Neural cell (in vitro differentiated cells): ENCODE results near the gene EMC10. TPM values are rescaled to one million over a fixed set of nuclear protein-coding genes. Genes with fewer than 3 reads are reported as not detected.

ENCODE experiments used
- H2AFZ ChIP-seq: fragments of 200-600, 300-800 bp; sonication (generic), shearing (Covaris generic); 2 replicates; pipeline ENCODE4 v1.6.0; 2014; ENCODE audit warnings: low read depth, mild to moderate bottlenecking, antibody characterized with exemption, low read length, moderate library complexity
- H3F3A ChIP-seq: fragments of 200-600 bp; shearing (Covaris generic); 2 replicates; pipeline ENCODE4 v1.6.1; 2016; ENCODE audit warnings: mild to moderate bottlenecking, moderate library complexity, mixed read lengths, antibody characterized with exemption, low read length; ENCODE audit not compliant: insufficient read depth, poor library complexity, severe bottlenecking
- H3K27ac ChIP-seq: fragments of 200-600, 300-800 bp; sonication (generic), shearing (Covaris generic); 2 replicates; pipeline ENCODE4 v1.5.1; 2014; ENCODE audit warnings: mild to moderate bottlenecking, low read length, moderate library complexity
- H3K27me3 ChIP-seq: fragments of 300-800, 200-600 bp; sonication (generic), shearing (Covaris generic); 2 replicates; pipeline ENCODE4 v1.6.0; 2014; ENCODE audit warnings: mild to moderate bottlenecking, low read depth, low read length, moderate library complexity; ENCODE audit not compliant: insufficient read depth
- H3K36me3 ChIP-seq: fragments of 300-800, 200-600 bp; sonication (generic), shearing (Covaris generic); 2 replicates; pipeline ENCODE4 v1.5.1; 2014; ENCODE audit warnings: mild to moderate bottlenecking, antibody characterized with exemption, low read length, moderate library complexity; ENCODE audit not compliant: insufficient read depth
- H3K4me2 ChIP-seq: fragments of 300-800, 200-600 bp; sonication (generic), shearing (Covaris generic); 2 replicates; pipeline ENCODE4 v1.6.0; 2014; ENCODE audit warnings: mild to moderate bottlenecking, low read length
- H3K4me3 ChIP-seq: fragments of 300-800, 200-600 bp; sonication (generic), shearing (Covaris generic); 2 replicates; pipeline ENCODE4 v1.5.1; 2014; ENCODE audit warnings: mild to moderate bottlenecking, low read length, moderate library complexity
- H3K79me2 ChIP-seq: fragments of 200-600 bp; shearing (Covaris generic); replicated peaks from 2 replicates; pipeline ENCODE4 v1.6.0; 2014; ENCODE audit warnings: mild to moderate bottlenecking, low read length, moderate library complexity; ENCODE audit not compliant: insufficient read depth
- H3K9ac ChIP-seq: fragments of 300-800, 200-600 bp; sonication (generic), shearing (Covaris generic); 2 replicates; pipeline ENCODE4 v1.6.1; 2016; ENCODE audit warnings: mild to moderate bottlenecking, low read length, mixed read lengths
- H3K9me2 ChIP-seq: fragments of 200-600 bp; shearing (Covaris generic); 2 replicates; pipeline ENCODE4 v1.6.1; 2016; ENCODE audit warnings: mild to moderate bottlenecking, low read length, mixed read lengths; ENCODE audit not compliant: insufficient read depth
- H3K9me3 ChIP-seq: fragments of 200-600, 300-800 bp; sonication (generic), shearing (Covaris generic); 2 replicates; pipeline ENCODE4 v1.6.1; 2016; ENCODE audit warnings: mild to moderate bottlenecking, mixed run types, low read length, moderate library complexity, mixed read lengths
- H4K20me1 ChIP-seq: fragments of 200-600 bp; shearing (Covaris generic); 2 replicates; pipeline ENCODE4 v1.6.1; 2016; ENCODE audit warnings: mild to moderate bottlenecking, mixed run types; ENCODE audit not compliant: insufficient read depth
- CTCF ChIP-seq: fragments of 450-650 bp; IDR thresholded peaks from 2 replicates; pipeline ENCODE4 v1.5.1; 2014; ENCODE audit warnings: antibody characterized with exemption, mild to moderate bottlenecking, moderate library complexity; ENCODE audit not compliant: poor library complexity, severe bottlenecking
- EP300 ChIP-seq: fragments of 450-650 bp; conservative IDR thresholded peaks from 2 replicates; pipeline ENCODE4 v1.6.1; 2014; ENCODE audit warnings: antibody characterized with exemption, mild to moderate bottlenecking, moderate library complexity; ENCODE audit not compliant: poor library complexity, severe bottlenecking
- EZH2 ChIP-seq: fragments of 200-600, 300-800 bp; shearing (Covaris generic), sonication (generic); IDR thresholded peaks from 2 replicates; pipeline ENCODE4 v1.6.1; 2014; ENCODE audit warnings: antibody characterized with exemption, low read length, borderline replicate concordance, mild to moderate bottlenecking; ENCODE audit not compliant: insufficient read depth, poor library complexity, severe bottlenecking
- MXI1 ChIP-seq: fragments of 450-650 bp; conservative IDR thresholded peaks from 2 replicates; pipeline ENCODE4 v1.6.1; 2014; ENCODE audit warnings: antibody characterized with exemption, mild to moderate bottlenecking; ENCODE audit not compliant: poor library complexity, severe bottlenecking
- POLR2AphosphoS5 ChIP-seq: IDR thresholded peaks from 2 replicates; pipeline ENCODE4 v1.6.1; 2012
- RAD21 ChIP-seq: fragments of 450-650 bp; conservative IDR thresholded peaks from 2 replicates; pipeline ENCODE4 v1.6.1; 2014; ENCODE audit warnings: antibody characterized with exemption, mild to moderate bottlenecking, moderate library complexity
- REST ChIP-seq: IDR thresholded peaks from 2 replicates; pipeline ENCODE4 v1.6.1; 2012; ENCODE audit warnings: borderline replicate concordance
- SMC3 ChIP-seq: fragments of 450-650 bp; conservative IDR thresholded peaks from 2 replicates; pipeline ENCODE4 v1.6.1; 2014; ENCODE audit warnings: antibody characterized with exemption, mild to moderate bottlenecking, moderate library complexity; ENCODE audit not compliant: poor library complexity
- TAF1 ChIP-seq: IDR thresholded peaks from 2 replicates; pipeline ENCODE4 v1.6.1; 2012; ENCODE audit warnings: low read depth
- polyA plus RNA-seq: library from polyadenylated mRNA; depleted of rRNA; stranded (reverse); fragments of >200 nt; gene quantifications from 2 replicates; pipeline ENCODE4 v1.2.3, GENCODE V29; 2014

EMC10 gene
- polyA plus RNA-seq, 1 donor from 2014 or later, result 233 TPM

- Histone ChIP-seq H3K9me3 (no peaks in the 10 kb centered on the region), H3F3A (no peaks in the 10 kb centered on the region), H2AFZ (no peak overlapping the region), H3K27me3 (no peaks in the 10 kb centered on the region), H3K9me2 (no peaks in the 10 kb centered on the region), H3K9ac (no peak overlapping the region), H3K79me2 (no peaks in the 10 kb centered on the region), H3K27ac (no peak overlapping the region), H3K4me3 (no peak overlapping the region), H4K20me1 (no peaks in the 10 kb centered on the region), H3K4me2 (no peak overlapping the region), H3K36me3 (no peaks in the 10 kb centered on the region)
- no peak for TF ChIP-seq MXI1
- no peak for TF ChIP-seq POLR2AphosphoS5
- TF ChIP-seq TAF1, result no peak
- TF ChIP-seq EZH2, result no peak
- no peak for TF ChIP-seq RAD21
- no peak for TF ChIP-seq CTCF
- no peak for TF ChIP-seq EP300
- no peak for TF ChIP-seq SMC3
- TF ChIP-seq REST, result no peak
These were observed 30.4 kb downstream of the EMC10 start for GRCh38 chr19:50506700-50507099.

GRCh38 chr19:50507376-50507775 lies 31.1 kb downstream of the EMC10 start:
- Histone ChIP-seq H3K9me3 (no peaks in the 10 kb centered on the region), H3K79me2 (no peaks in the 10 kb centered on the region), H3K4me3 (no peak overlapping the region), H3K9ac (peak overlapping the region; percentile 95), H3K36me3 (no peaks in the 10 kb centered on the region), H3K27ac (peak overlapping the region; percentile 100), H3F3A (no peaks in the 10 kb centered on the region), H3K27me3 (no peaks in the 10 kb centered on the region), H3K4me2 (no peak overlapping the region), H3K9me2 (no peaks in the 10 kb centered on the region), H2AFZ (no peak overlapping the region), H4K20me1 (no peaks in the 10 kb centered on the region)
- no peak for TF ChIP-seq POLR2AphosphoS5
- no peak for TF ChIP-seq CTCF
- TF ChIP-seq EP300, result no peak
- TF ChIP-seq MXI1, result no peak
- TF ChIP-seq RAD21, result no peak
- TF ChIP-seq EZH2, result no peak
- no peak for TF ChIP-seq SMC3
- TF ChIP-seq REST, result no peak
- TF ChIP-seq TAF1, result no peak
